GM12874 (cell line): ENCODE data around the gene PRPH.

Experiments
- CTCF ChIP-seq: IDR thresholded peaks from 2 replicates; pipeline ENCODE4 v1.5.1; 2011; ENCODE audit warnings: low read depth, mild to moderate bottlenecking, control low read depth, low read length, moderate library complexity; ENCODE audit not compliant: insufficient read depth

The PRPH gene

GRCh38 chr12:49342066-49342913 is 47.3 kb downstream of the PRPH start:
- peak; percentile 90 for TF ChIP-seq CTCF

GRCh38 chr12:49342914-49343731 is 48.2 kb downstream of the PRPH start:
- no peak for TF ChIP-seq CTCF

DNA sequence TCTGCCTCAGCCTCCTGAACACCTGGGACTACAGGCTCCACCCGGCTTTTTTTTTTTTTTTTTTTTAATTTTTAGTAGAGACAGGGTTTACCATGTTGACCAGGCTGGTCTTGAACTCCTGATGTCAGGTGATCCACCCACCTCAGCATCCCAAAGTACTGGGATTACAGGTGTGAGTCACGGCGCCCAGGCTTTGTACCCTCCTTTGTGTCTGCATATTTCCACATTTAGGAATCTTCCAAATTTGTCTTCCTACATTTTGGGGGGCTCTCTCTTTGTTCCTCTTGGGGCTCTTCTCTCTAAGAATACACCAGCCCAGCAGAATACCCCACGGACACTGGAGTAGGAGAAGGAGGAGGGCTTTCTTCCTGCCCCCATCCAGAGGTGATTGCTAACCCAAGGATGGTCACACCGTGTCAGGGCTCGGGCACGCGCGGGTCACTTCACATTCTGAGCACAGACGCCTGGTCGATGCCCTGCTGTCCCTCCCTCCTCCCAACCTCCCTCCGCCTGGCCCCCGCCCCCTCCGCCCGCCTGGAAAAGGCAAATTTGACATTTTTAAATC is 49.6 kb downstream of the PRPH start:
- TF ChIP-seq CTCF: no peak

DNA sequence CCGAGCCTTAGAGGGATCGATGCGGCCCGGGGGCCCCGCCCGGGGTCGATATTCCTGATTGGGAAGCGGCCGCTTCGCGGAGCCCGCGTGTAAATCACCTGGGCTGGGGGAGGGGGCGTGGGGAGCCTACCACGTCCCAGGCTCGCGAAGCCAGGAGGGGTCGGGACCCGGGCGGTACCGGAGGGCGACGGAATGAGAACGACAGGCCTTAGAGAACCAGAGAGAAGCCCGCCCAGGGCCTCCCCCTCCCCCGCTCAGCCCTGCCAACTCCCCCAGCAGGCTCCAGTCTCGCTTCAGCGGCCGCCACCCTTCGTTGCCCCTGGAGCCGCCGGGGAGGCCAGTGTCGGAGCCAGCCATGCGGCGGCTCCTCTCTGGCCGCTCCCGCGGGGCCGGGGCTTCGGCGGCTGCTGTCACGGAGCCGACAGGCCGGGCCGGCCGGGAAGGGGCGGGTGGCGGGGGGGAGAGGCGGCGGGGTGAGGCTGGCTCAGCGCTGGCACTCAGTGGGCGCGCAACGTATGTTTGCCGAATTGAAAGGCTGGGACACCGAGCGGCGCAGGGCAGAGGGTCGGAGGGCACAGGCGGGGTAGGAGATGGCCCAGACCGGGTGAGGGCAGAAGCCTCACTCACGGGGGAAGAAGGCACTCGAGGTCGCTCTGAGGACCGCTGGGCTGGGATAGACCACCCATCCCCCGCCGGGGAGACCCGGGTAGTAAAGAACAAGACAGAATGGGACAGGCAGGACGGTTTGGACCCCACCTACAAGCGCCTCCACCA is 50.3 kb downstream of the PRPH start:
- no peak for TF ChIP-seq CTCF

DNA sequence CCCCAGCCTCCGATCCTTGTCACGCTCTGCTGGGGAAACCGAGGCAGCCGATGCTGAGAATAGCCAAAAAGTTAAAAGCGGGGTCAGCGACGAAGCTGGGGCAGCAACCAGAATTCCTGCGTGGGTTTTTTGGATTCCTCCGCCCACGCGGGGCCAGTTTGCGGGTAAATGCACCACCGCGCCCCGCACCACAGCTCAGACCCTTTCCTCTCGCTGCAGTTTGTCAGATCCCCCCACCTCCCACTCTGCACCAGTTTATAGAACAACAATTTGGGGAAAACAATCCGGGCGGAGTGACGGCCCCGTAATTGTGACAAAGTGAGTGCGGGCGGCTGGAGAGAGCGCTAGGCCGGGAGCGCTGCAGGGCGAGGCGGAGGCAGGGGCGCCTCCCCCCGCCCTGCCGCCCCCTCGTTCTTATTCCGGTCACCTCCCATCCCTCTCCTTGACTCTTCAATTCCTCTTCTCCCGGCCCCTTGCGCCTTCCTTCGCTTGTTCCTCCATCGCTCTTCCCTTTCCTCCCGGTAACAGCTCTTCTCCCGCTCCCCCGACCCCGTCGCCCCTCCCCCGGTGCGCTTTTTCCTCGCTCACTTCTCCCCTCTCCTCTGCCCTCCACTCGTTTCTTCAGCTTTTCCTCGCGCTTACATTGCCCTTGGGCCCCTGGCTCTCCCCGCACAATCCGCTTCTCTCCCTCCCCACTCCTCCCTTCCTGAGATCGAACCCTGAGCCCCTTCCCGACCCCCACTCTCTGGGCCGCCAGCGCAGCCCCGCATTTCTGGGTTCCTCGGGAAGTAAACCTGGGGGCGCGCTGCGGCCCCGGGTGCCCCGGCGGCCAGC is 51.1 kb downstream of the PRPH start:
- no peak for TF ChIP-seq CTCF

GRCh38 chr12:49346659-49347310 is 51.8 kb downstream of the PRPH start, which contains the start of gene DNAJC22:
Gene DNAJC22, plus strand, starts transcription at chr12:49346888. Its CDS starts 1,985 bp downstream, at chr12:49348873.
- TF ChIP-seq CTCF: no peak
